A673 (cell line): ENCODE results near the gene E2F1. TPM values are rescaled to one million over a fixed set of nuclear protein-coding genes. Genes with fewer than 3 reads are reported as not detected.

Experiments used
- BruUV-seq: library from RNA; stranded (reverse); fragments of 400-500 nt; replicated peaks from 2 replicates; lab custom pipeline; 2021; lab: Mats Ljungman, UMichigan
- CTCF ChIA-PET: fragments of 300-600 bp; sonication (Branson Sonifier 250); formaldehyde crosslinking; loops from one replicate; lab custom pipeline; 2022; ENCODE audit warnings: antibody characterized with exemption; lab: Charles Lee
- POLR2A ChIA-PET: fragments of 300-600 bp; sonication (Branson Sonifier 250); formaldehyde crosslinking; loops from one replicate; lab custom pipeline; 2022; ENCODE audit warnings: antibody characterized with exemption; ENCODE audit not compliant: low non-redundant PET; lab: Charles Lee
- DNase-seq: peaks from one replicate; pipeline ENCODE4 v3.0.0-alpha.2; 2015; ENCODE audit warnings: low spot score
- H3K27ac ChIP-seq: fragments of 200-600 bp; sonication (generic); 2 replicates; pipeline ENCODE4 v1.5.1; 2016; ENCODE audit warnings: mixed run types, low read depth, mild to moderate bottlenecking, mixed read lengths, antibody characterized with exemption, low read length; ENCODE audit not compliant: poor library complexity, severe bottlenecking
- H3K27me3 ChIP-seq: fragments of 200-600 bp; sonication (generic); replicated peaks from 2 replicates; pipeline ENCODE4 v1.6.1; 2017; ENCODE audit warnings: mixed run types, low read depth, mild to moderate bottlenecking, mixed read lengths, antibody characterized with exemption, low read length; ENCODE audit not compliant: insufficient read depth, poor library complexity
- H3K36me3 ChIP-seq: fragments of 200-600 bp; sonication (generic); 2 replicates; pipeline ENCODE4 v1.6.1; 2016; ENCODE audit warnings: mixed run types, mild to moderate bottlenecking, mixed read lengths, antibody characterized with exemption, low read length; ENCODE audit not compliant: insufficient read depth, poor library complexity, severe bottlenecking
- H3K4me1 ChIP-seq: fragments of 200-600 bp; sonication (generic); 2 replicates; pipeline ENCODE4 v1.6.1; 2017; ENCODE audit warnings: mixed run types, mild to moderate bottlenecking, mixed read lengths, antibody characterized with exemption, low read length; ENCODE audit not compliant: insufficient read depth, poor library complexity, severe bottlenecking
- H3K4me3 ChIP-seq: fragments of 200-600 bp; sonication (generic); 2 replicates; pipeline ENCODE4 v1.5.1; 2016; ENCODE audit warnings: low read depth, mixed run types, mild to moderate bottlenecking, mixed read lengths, low read length; ENCODE audit not compliant: poor library complexity, severe bottlenecking
- H3K9me3 ChIP-seq: fragments of 200-600 bp; sonication (generic); 2 replicates; pipeline ENCODE4 v1.6.1; 2016; ENCODE audit warnings: mixed run types, low read depth, mild to moderate bottlenecking, mixed read lengths, antibody characterized with exemption, low read length; ENCODE audit not compliant: poor library complexity, severe bottlenecking
- EZH2 ChIP-seq: fragments of 200-600 bp; sonication (generic); IDR thresholded peaks from 2 replicates; pipeline ENCODE4 v1.6.1; 2017; ENCODE audit warnings: borderline replicate concordance, low read depth, mild to moderate bottlenecking, mixed read lengths, antibody characterized with exemption, low read length; ENCODE audit not compliant: poor library complexity, severe bottlenecking
- intact Hi-C: fragments of 100-400 bp; cut with micrococcal nuclease; formaldehyde crosslinking; loops from one replicate; pipeline ENCODE4 v1.10.0; 2022; ENCODE audit not compliant: unreplicated experiment
- total RNA-seq: library from RNA; stranded (reverse); gene quantifications from 2 replicates; pipeline ENCODE4 v1.2.3, GENCODE V29; 2021
- TF ChIP-seq, protein P1 (sequence below): fragments of 300-800, 200-600 bp; sonication (generic); conservative IDR thresholded peaks from 2 replicates; pipeline ENCODE4 v1.5.1; 2017; ENCODE audit warnings: low read depth, mild to moderate bottlenecking, antibody characterized with exemption, low read length, moderate library complexity, mixed read lengths

The E2F1 gene
- total RNA-seq, 1 experiment from 2014 or later, result 86.0 TPM

DNA sequence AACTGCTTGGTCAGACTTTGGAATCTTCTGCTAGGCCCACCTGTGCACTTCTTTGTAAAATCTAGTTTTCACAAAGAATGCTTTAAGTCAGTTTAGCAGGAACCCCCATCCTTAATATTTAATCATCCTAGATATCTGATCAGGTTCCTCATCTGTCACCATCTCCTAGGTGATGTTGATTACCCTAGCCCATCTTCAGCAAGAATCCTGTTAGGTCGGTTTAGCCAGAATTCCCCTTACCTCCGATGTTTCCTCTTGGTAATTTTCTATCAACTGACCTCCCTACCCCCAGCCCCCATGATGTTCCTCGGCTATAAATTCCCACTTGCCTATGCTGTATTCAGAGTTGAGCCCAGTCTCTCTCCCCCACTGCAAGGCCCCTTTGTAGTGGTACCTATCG is 42.9 kb upstream of the E2F1 start:
- Histone ChIP-seq H3K27me3 (no peaks in the 10 kb centered on the region), H3K4me1 (peaks cover 23% of the 10 kb centered on the region), H3K4me3 (no peak overlapping the region), H3K27ac (no peak overlapping the region), H3K36me3 (no peaks in the 10 kb centered on the region), H3K9me3 (no peaks in the 10 kb centered on the region)
- intact Hi-C loops, result no loop called here
- DNase-seq, result no peak
- POLR2A ChIA-PET, result no interaction called here
- no peak for TF ChIP-seq EZH2
- TF ChIP-seq, protein P1, sequence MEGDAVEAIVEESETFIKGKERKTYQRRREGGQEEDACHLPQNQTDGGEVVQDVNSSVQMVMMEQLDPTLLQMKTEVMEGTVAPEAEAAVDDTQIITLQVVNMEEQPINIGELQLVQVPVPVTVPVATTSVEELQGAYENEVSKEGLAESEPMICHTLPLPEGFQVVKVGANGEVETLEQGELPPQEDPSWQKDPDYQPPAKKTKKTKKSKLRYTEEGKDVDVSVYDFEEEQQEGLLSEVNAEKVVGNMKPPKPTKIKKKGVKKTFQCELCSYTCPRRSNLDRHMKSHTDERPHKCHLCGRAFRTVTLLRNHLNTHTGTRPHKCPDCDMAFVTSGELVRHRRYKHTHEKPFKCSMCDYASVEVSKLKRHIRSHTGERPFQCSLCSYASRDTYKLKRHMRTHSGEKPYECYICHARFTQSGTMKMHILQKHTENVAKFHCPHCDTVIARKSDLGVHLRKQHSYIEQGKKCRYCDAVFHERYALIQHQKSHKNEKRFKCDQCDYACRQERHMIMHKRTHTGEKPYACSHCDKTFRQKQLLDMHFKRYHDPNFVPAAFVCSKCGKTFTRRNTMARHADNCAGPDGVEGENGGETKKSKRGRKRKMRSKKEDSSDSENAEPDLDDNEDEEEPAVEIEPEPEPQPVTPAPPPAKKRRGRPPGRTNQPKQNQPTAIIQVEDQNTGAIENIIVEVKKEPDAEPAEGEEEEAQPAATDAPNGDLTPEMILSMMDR, result no peak
- BruUV-seq, result no TSS peak
- CTCF ChIA-PET, result interaction anchor here (0.6 kb wide), 1 partner anchor 8 kb away, joined by 6 read pairs; no protein-coding TSS in a partner anchor

DNA sequence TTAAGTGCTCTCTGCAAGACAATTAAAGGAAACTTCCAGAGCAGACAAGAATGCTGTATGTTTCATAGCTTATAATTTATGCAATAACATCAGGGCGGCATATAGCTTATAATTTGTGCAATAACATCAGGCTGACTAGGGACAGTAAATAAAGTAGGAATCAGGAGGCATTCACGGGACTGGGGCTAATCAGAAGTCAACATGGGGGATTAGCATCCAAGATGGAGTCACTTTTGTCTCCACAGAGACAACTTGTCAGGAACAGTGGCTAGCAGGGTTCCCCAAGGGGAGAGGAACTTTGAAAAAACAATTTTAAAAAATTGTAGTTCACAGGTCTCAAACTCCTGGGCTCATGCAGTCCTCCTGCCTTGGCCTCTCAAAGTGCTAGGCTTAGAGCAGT is 42.3 kb upstream of the E2F1 start:
- Histone ChIP-seq H3K4me1 (peaks cover 17% of the 10 kb centered on the region), H3K27ac (no peak overlapping the region), H3K27me3 (no peaks in the 10 kb centered on the region), H3K4me3 (no peak overlapping the region), H3K9me3 (no peaks in the 10 kb centered on the region), H3K36me3 (no peaks in the 10 kb centered on the region)
- intact Hi-C loops, result no loop called here
- ChIA-PET POLR2A (no interaction called here), CTCF (no interaction called here)
- no peak for DNase-seq
- no TSS peak for BruUV-seq
- TF ChIP-seq EZH2, result no peak
- TF ChIP-seq, protein P1, result no peak

DNA sequence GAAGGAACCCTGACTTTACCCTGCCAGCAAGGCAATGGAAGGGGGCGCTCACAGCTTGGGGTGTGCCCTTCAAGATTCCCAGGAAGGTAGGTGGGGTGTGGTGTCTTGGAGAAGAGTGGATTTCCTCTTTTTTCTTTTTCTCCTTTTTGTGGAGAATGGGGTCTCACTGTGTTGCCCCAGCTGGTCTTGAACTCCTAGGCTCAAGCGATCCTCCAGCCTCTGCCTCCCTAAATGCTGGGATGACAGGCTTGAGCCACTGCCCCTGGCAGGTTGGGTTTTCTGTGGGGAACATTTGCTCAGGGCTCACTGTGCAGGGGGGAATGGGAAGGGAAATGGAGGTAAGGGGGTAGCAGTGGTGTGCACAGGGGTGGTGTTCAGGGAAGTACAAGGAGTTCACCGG is 41.6 kb upstream of the E2F1 start:
- H3K36me3 ChIP-seq, result no peaks in the 10 kb centered on the region
- H3K4me3 ChIP-seq, result no peak overlapping the region
- intact Hi-C loops, result no loop called here
- ChIA-PET CTCF (no interaction called here), POLR2A (no interaction called here)
- TF ChIP-seq, protein P1, result no peak
- no peak for TF ChIP-seq EZH2
- H3K27me3 ChIP-seq, result no peaks in the 10 kb centered on the region
- no peak for DNase-seq
- H3K9me3 ChIP-seq, result no peaks in the 10 kb centered on the region
- no peak overlapping the region for H3K27ac ChIP-seq
- no TSS peak for BruUV-seq
- peaks cover 11% of the 10 kb centered on the region for H3K4me1 ChIP-seq
